ENCODE results near the gene PUS3.

Gene PUS3

GRCh38 chr11:125934473-125934872 is 31.5 kb upstream of the PUS3 start:
- Mint-ChIP-seq H3K27ac (no peak overlapping the region), H3K36me3 (ENCODE audit: low read depth) (no peaks in the 10 kb centered on the region), H3K4me1 (peaks cover 35% of the 10 kb centered on the region), H3K27me3 (ENCODE audit: low read depth, poor library complexity) (peaks cover 10% of the 10 kb centered on the region), H3K4me3 (no peak overlapping the region), H3K9me3 (no peaks in the 10 kb centered on the region)
- no peak for TF ChIP-seq CTCF (IDR thresholded peaks at IDR 0.05)
- no peak for DNase-seq

- Mint-ChIP-seq H3K4me3 (no peak overlapping the region), H3K36me3 (ENCODE audit: low read depth) (no peaks in the 10 kb centered on the region), H3K9me3 (no peaks in the 10 kb centered on the region), H3K4me1 (peaks cover 27% of the 10 kb centered on the region), H3K27me3 (ENCODE audit: low read depth, poor library complexity) (peaks cover 10% of the 10 kb centered on the region), H3K27ac (no peak overlapping the region)
- no peak for DNase-seq
- no peak for TF ChIP-seq CTCF (IDR thresholded peaks at IDR 0.05)
Observed at GRCh38 chr11:125933030-125933813, 30.2 kb upstream of the PUS3 start.

GRCh38 chr11:125932301-125932700 is 29.3 kb upstream of the PUS3 start:
- Mint-ChIP-seq H3K27me3 (ENCODE audit: low read depth, poor library complexity) (peaks cover 10% of the 10 kb centered on the region), H3K9me3 (no peaks in the 10 kb centered on the region), H3K36me3 (ENCODE audit: low read depth) (no peaks in the 10 kb centered on the region), H3K27ac (no peak overlapping the region), H3K4me3 (no peak overlapping the region), H3K4me1 (peaks cover 27% of the 10 kb centered on the region)
- no peak for DNase-seq
- no peak for TF ChIP-seq CTCF (IDR thresholded peaks at IDR 0.05)

- no peaks in the 10 kb centered on the region for H3K9me3 Mint-ChIP-seq
- H3K27ac Mint-ChIP-seq, result no peak overlapping the region
- no peak overlapping the region for H3K4me3 Mint-ChIP-seq
- TF ChIP-seq CTCF (IDR thresholded peaks at IDR 0.05), result no peak
- peaks cover 32% of the 10 kb centered on the region for H3K4me1 Mint-ChIP-seq
- DNase-seq, result no peak
- peaks cover 10% of the 10 kb centered on the region for H3K27me3 Mint-ChIP-seq (ENCODE audit: low read depth, poor library complexity)
- no peaks in the 10 kb centered on the region for H3K36me3 Mint-ChIP-seq (ENCODE audit: low read depth)
Observed at GRCh38 chr11:125931668-125932067, 28.7 kb upstream of the PUS3 start.

- H3K27me3 Mint-ChIP-seq (ENCODE audit: low read depth, poor library complexity), result peaks cover 10% of the 10 kb centered on the region
- H3K9me3 Mint-ChIP-seq, result no peaks in the 10 kb centered on the region
- peaks cover 34% of the 10 kb centered on the region for H3K4me1 Mint-ChIP-seq
- H3K27ac Mint-ChIP-seq, result no peak overlapping the region
- H3K36me3 Mint-ChIP-seq (ENCODE audit: low read depth), result no peaks in the 10 kb centered on the region
- DNase-seq, result no peak
- no peak for TF ChIP-seq CTCF (IDR thresholded peaks at IDR 0.05)
- H3K4me3 Mint-ChIP-seq, result no peak overlapping the region
Observed at GRCh38 chr11:125931116-125931515, 28.1 kb upstream of the PUS3 start.

GRCh38 chr11:125930076-125930450 is 27.1 kb upstream of the PUS3 start:
- Mint-ChIP-seq H3K27me3 (ENCODE audit: low read depth, poor library complexity) (peaks cover 10% of the 10 kb centered on the region), H3K4me1 (peaks cover 37% of the 10 kb centered on the region), H3K36me3 (ENCODE audit: low read depth) (no peaks in the 10 kb centered on the region), H3K4me3 (no peak overlapping the region), H3K9me3 (no peaks in the 10 kb centered on the region), H3K27ac (no peak overlapping the region)
- DNase-seq, result no peak
- no peak for TF ChIP-seq CTCF (IDR thresholded peaks at IDR 0.05)

Measured in nephron progenitor cell (in vitro differentiated cells).